Measurements from ENCODE around the gene DDX11.
"Not testable (repeated sequence)": the region's sequence is repeated elsewhere in the genome, so short reads cannot be mapped to it uniquely, and the experiment has no call there.

Gene DDX11

GRCh38 chr12:31102125-31102524 lies 28.5 kb downstream of the DDX11 start:
- not testable (repeated sequence) for H3K27ac ChIP-seq (ENCODE audit: low read depth, low read length); H3K9me3 ChIP-seq (ENCODE audit: low read length)

GRCh38 chr12:31102596-31102995 lies 28.9 kb downstream of the DDX11 start:
- not testable (repeated sequence) for H3K27me3 ChIP-seq (ENCODE audit: control insufficient read depth in 1 of 2, insufficient read depth in 2 of 2, low read length in 2 of 2); H3K36me3 ChIP-seq (ENCODE audit: insufficient read depth, low read length); H3K4me1 ChIP-seq (ENCODE audit: insufficient read depth, low read length); H3K9me3 ChIP-seq (ENCODE audit: low read length); H3K4me3 ChIP-seq (ENCODE audit: low read depth in 1 of 2, low read length in 2 of 2); H3K9ac ChIP-seq (ENCODE audit: low read length); H3K27ac ChIP-seq (ENCODE audit: low read depth, low read length)

More at GRCh38 chr12:31102125-31102524, 28.5 kb downstream of the DDX11 start:
- H3K4me1 ChIP-seq (ENCODE audit: insufficient read depth, low read length); H3K27me3 ChIP-seq (ENCODE audit: control insufficient read depth in 1 of 2, insufficient read depth in 2 of 2, low read length in 2 of 2); H3K9ac ChIP-seq (ENCODE audit: low read length); H3K36me3 ChIP-seq (ENCODE audit: insufficient read depth, low read length); H3K4me3 ChIP-seq (ENCODE audit: low read depth in 1 of 2, low read length in 2 of 2): not testable (repeated sequence)

GRCh38 chr12:31103561-31103975 lies 29.9 kb downstream of the DDX11 start:
- not testable (repeated sequence) for H3K27ac ChIP-seq (ENCODE audit: low read depth, low read length); H3K9me3 ChIP-seq (ENCODE audit: low read length); H3K4me1 ChIP-seq (ENCODE audit: insufficient read depth, low read length); H3K9ac ChIP-seq (ENCODE audit: low read length); H3K36me3 ChIP-seq (ENCODE audit: insufficient read depth, low read length); H3K27me3 ChIP-seq (ENCODE audit: control insufficient read depth in 1 of 2, insufficient read depth in 2 of 2, low read length in 2 of 2); H3K4me3 ChIP-seq (ENCODE audit: low read depth in 1 of 2, low read length in 2 of 2)

- H3K4me1 ChIP-seq (ENCODE audit: insufficient read depth, low read length); H3K9ac ChIP-seq (ENCODE audit: low read length); H3K9me3 ChIP-seq (ENCODE audit: low read length); H3K27me3 ChIP-seq (ENCODE audit: control insufficient read depth in 1 of 2, insufficient read depth in 2 of 2, low read length in 2 of 2); H3K4me3 ChIP-seq (ENCODE audit: low read depth in 1 of 2, low read length in 2 of 2); H3K27ac ChIP-seq (ENCODE audit: low read depth, low read length); H3K36me3 ChIP-seq (ENCODE audit: insufficient read depth, low read length): not testable (repeated sequence)
Measured at GRCh38 chr12:31104220-31104619, 30.6 kb downstream of the DDX11 start.

- H3K27ac ChIP-seq (ENCODE audit: low read depth, low read length); H3K27me3 ChIP-seq (ENCODE audit: control insufficient read depth in 1 of 2, insufficient read depth in 2 of 2, low read length in 2 of 2); H3K4me1 ChIP-seq (ENCODE audit: insufficient read depth, low read length); H3K9me3 ChIP-seq (ENCODE audit: low read length); H3K9ac ChIP-seq (ENCODE audit: low read length); H3K36me3 ChIP-seq (ENCODE audit: insufficient read depth, low read length); H3K4me3 ChIP-seq (ENCODE audit: low read depth in 1 of 2, low read length in 2 of 2): not testable (repeated sequence)
Measured at GRCh38 chr12:31104773-31105172, 31.1 kb downstream of the DDX11 start.

- Histone ChIP-seq H3K27ac (ENCODE audit: low read depth, low read length) (no peak overlapping the region), H3K36me3 (ENCODE audit: insufficient read depth, low read length) (no peaks in the 10 kb centered on the region)
Measured at GRCh38 chr12:31105668-31106067, 32.0 kb downstream of the DDX11 start.

GRCh38 chr12:31106101-31106803 lies 32.6 kb downstream of the DDX11 start:
- Histone ChIP-seq H3K9ac (ENCODE audit: low read length) (no peak overlapping the region), H3K4me3 (ENCODE audit: low read depth in 1 of 2, low read length in 2 of 2) (no peak overlapping the region), H3K27me3 (ENCODE audit: control insufficient read depth in 1 of 2, insufficient read depth in 2 of 2, low read length in 2 of 2) (no peaks in the 10 kb centered on the region), H3K36me3 (ENCODE audit: insufficient read depth, low read length) (no peaks in the 10 kb centered on the region), H3K4me1 (ENCODE audit: insufficient read depth, low read length) (no peaks in the 10 kb centered on the region), H3K9me3 (ENCODE audit: low read length) (no peaks in the 10 kb centered on the region), H3K27ac (ENCODE audit: low read depth, low read length) (no peak overlapping the region)

More at GRCh38 chr12:31105668-31106067, 32.0 kb downstream of the DDX11 start:
- Histone ChIP-seq H3K9ac (ENCODE audit: low read length) (no peak overlapping the region), H3K27me3 (ENCODE audit: control insufficient read depth in 1 of 2, insufficient read depth in 2 of 2, low read length in 2 of 2) (no peaks in the 10 kb centered on the region), H3K4me3 (ENCODE audit: low read depth in 1 of 2, low read length in 2 of 2) (no peak overlapping the region), H3K4me1 (ENCODE audit: insufficient read depth, low read length) (no peaks in the 10 kb centered on the region), H3K9me3 (ENCODE audit: low read length) (no peaks in the 10 kb centered on the region)

GRCh38 chr12:31109773-31110172 lies 36.1 kb downstream of the DDX11 start:
- not testable (repeated sequence) for H3K36me3 ChIP-seq (ENCODE audit: insufficient read depth, low read length); H3K9me3 ChIP-seq (ENCODE audit: low read length); H3K4me1 ChIP-seq (ENCODE audit: insufficient read depth, low read length); H3K27ac ChIP-seq (ENCODE audit: low read depth, low read length); H3K27me3 ChIP-seq (ENCODE audit: control insufficient read depth in 1 of 2, insufficient read depth in 2 of 2, low read length in 2 of 2); H3K4me3 ChIP-seq (ENCODE audit: low read depth in 1 of 2, low read length in 2 of 2); H3K9ac ChIP-seq (ENCODE audit: low read length)

GRCh38 chr12:31110263-31110662 lies 36.6 kb downstream of the DDX11 start:
- H3K27ac ChIP-seq (ENCODE audit: low read depth, low read length); H3K4me3 ChIP-seq (ENCODE audit: low read depth in 1 of 2, low read length in 2 of 2); H3K36me3 ChIP-seq (ENCODE audit: insufficient read depth, low read length); H3K4me1 ChIP-seq (ENCODE audit: insufficient read depth, low read length); H3K9me3 ChIP-seq (ENCODE audit: low read length); H3K9ac ChIP-seq (ENCODE audit: low read length); H3K27me3 ChIP-seq (ENCODE audit: control insufficient read depth in 1 of 2, insufficient read depth in 2 of 2, low read length in 2 of 2): not testable (repeated sequence)

- not testable (repeated sequence) for H3K9ac ChIP-seq (ENCODE audit: low read length); H3K9me3 ChIP-seq (ENCODE audit: low read length); H3K36me3 ChIP-seq (ENCODE audit: insufficient read depth, low read length); H3K4me3 ChIP-seq (ENCODE audit: low read depth in 1 of 2, low read length in 2 of 2); H3K4me1 ChIP-seq (ENCODE audit: insufficient read depth, low read length); H3K27ac ChIP-seq (ENCODE audit: low read depth, low read length)
- H3K27me3 ChIP-seq (ENCODE audit: control insufficient read depth in 1 of 2, insufficient read depth in 2 of 2, low read length in 2 of 2) = peaks cover 6 to 32% of the 10 kb centered on the region in 2 donors
Measured at GRCh38 chr12:31115092-31115601, 41.5 kb downstream of the DDX11 start.

GRCh38 chr12:31116846-31117202 lies 43.2 kb downstream of the DDX11 start:
- not testable (repeated sequence) for H3K36me3 ChIP-seq (ENCODE audit: insufficient read depth, low read length); H3K9me3 ChIP-seq (ENCODE audit: low read length); H3K9ac ChIP-seq (ENCODE audit: low read length); H3K27ac ChIP-seq (ENCODE audit: low read depth, low read length); H3K4me3 ChIP-seq (ENCODE audit: low read depth in 1 of 2, low read length in 2 of 2); H3K4me1 ChIP-seq (ENCODE audit: insufficient read depth, low read length)
- peaks cover 6 to 38% of the 10 kb centered on the region in 2 donors for H3K27me3 ChIP-seq (ENCODE audit: control insufficient read depth in 1 of 2, insufficient read depth in 2 of 2, low read length in 2 of 2)
